ENCODE measurements around the gene ANXA9. TPM values are rescaled to one million over a fixed set of nuclear protein-coding genes. Genes with fewer than 3 reads are reported as not detected.

ANXA9 gene
- polyA plus RNA-seq, 1 donor (not counting 4 experiments of a cell fraction or from before 2014, with no cell fraction given): 0.76 TPM

GRCh38 chr1:151008244-151009205, 26.4 kb downstream of the ANXA9 start, which contains the start of gene PRUNE1:
Gene PRUNE1 (plus strand): TSS chr1:151008449. CDS start chr1:151008633, 184 bp downstream.
- peak; percentile 29 for FAIRE-seq

GRCh38 chr1:151009206-151009587, 27.1 kb downstream of the ANXA9 start:
- TF ChIP-seq CTCF (optimal IDR thresholded peaks at IDR 0.05 in 1 of 3, IDR thresholded peaks at IDR 0.05 in 1 of 3, conservative IDR thresholded peaks at IDR 0.05 in 1 of 3; ENCODE audit: extremely low read depth in 1 of 3, insufficient read depth in 2 of 3, low read length in 3 of 3): no peak
- no peak for TF ChIP-seq EZH2 (IDR thresholded peaks at IDR 0.05; ENCODE audit: low read length)
- Histone ChIP-seq H3K79me2 (ENCODE audit: control insufficient read depth, insufficient read depth, low read length) (no peaks in the 10 kb centered on the region), H3K36me3 (ENCODE audit: control insufficient read depth in 2 of 2, extremely low read depth in 1 of 2, insufficient read depth in 2 of 2, low read length in 2 of 2) (peaks cover 0 to 4% of the 10 kb centered on the region in 2 experiments), H3K4me1 (ENCODE audit: control insufficient read depth, extremely low read depth, insufficient read depth, low read length) (peaks cover 41% of the 10 kb centered on the region), H3K9me1 (ENCODE audit: control insufficient read depth, extremely low read depth, insufficient read depth, low read length) (peaks cover 2% of the 10 kb centered on the region), H3K27ac (ENCODE audit: control insufficient read depth, insufficient read depth, low read length) (peak overlapping the region; percentile 65), H3K27me3 (ENCODE audit: control insufficient read depth, extremely low read depth, insufficient read depth, low read length) (no peaks in the 10 kb centered on the region), H3K4me3 (ENCODE audit: control insufficient read depth in 2 of 3, extremely low read depth in 1 of 3, insufficient read depth in 2 of 3, low read depth in 1 of 3, low read length in 3 of 3) (peak overlapping the region; percentile 76 to 87 (median 83)), H3K4me2 (ENCODE audit: control insufficient read depth, extremely low read depth, insufficient read depth, low read depth, low read length) (peak overlapping the region; percentile 91), H3K9me3 (ENCODE audit: control insufficient read depth, low read depth, low read length) (no peaks in the 10 kb centered on the region), H4K20me1 (ENCODE audit: control insufficient read depth, extremely low read depth, insufficient read depth, low read length) (no peaks in the 10 kb centered on the region), H2AFZ (ENCODE audit: control insufficient read depth, low read length) (peak overlapping the region; percentile 92), H3K9ac (ENCODE audit: control insufficient read depth, extremely low read depth, insufficient read depth, low read length) (peak overlapping the region; percentile 84)
- FAIRE-seq (no peak), DNase-seq (ENCODE audit: low read depth, low spot score) (no peak)
- dilution Hi-C loops (cut with MboI; ENCODE audit: extremely low pct_ligation_motif_present, low sequenced_read_pairs): no loop called here

More at GRCh38 chr1:151008244-151009205, 26.4 kb downstream of the ANXA9 start, which contains the start of gene PRUNE1:
- peak within 1 kb of the TSS; percentile 65 for H3K27ac ChIP-seq (ENCODE audit: control insufficient read depth, insufficient read depth, low read length)
- H3K4me3 ChIP-seq (ENCODE audit: control insufficient read depth in 2 of 3, extremely low read depth in 1 of 3, insufficient read depth in 2 of 3, low read depth in 1 of 3, low read length in 3 of 3): peak within 1 kb of the TSS; percentile 76 to 87 (median 83)
- no peaks in the 10 kb centered on the region for H3K9me3 ChIP-seq (ENCODE audit: control insufficient read depth, low read depth, low read length)
- no peaks in the 10 kb centered on the region for H4K20me1 ChIP-seq (ENCODE audit: control insufficient read depth, extremely low read depth, insufficient read depth, low read length)
- peak within 1 kb of the TSS; percentile 92 for H2AFZ ChIP-seq (ENCODE audit: control insufficient read depth, low read length)
- no peak for TF ChIP-seq CTCF (optimal IDR thresholded peaks at IDR 0.05 in 1 of 3, IDR thresholded peaks at IDR 0.05 in 1 of 3, conservative IDR thresholded peaks at IDR 0.05 in 1 of 3; ENCODE audit: extremely low read depth in 1 of 3, insufficient read depth in 2 of 3, low read length in 3 of 3)
- no peak for TF ChIP-seq EZH2 (IDR thresholded peaks at IDR 0.05; ENCODE audit: low read length)
- H3K9me1 ChIP-seq (ENCODE audit: control insufficient read depth, extremely low read depth, insufficient read depth, low read length): peaks cover 2% of the 10 kb centered on the region
- H3K4me2 ChIP-seq (ENCODE audit: control insufficient read depth, extremely low read depth, insufficient read depth, low read depth, low read length): peak within 1 kb of the TSS; percentile 91
- DNase-seq (ENCODE audit: low read depth, low spot score): peak; percentile 76
- peaks cover 43% of the 10 kb centered on the region for H3K4me1 ChIP-seq (ENCODE audit: control insufficient read depth, extremely low read depth, insufficient read depth, low read length)
- H3K27me3 ChIP-seq (ENCODE audit: control insufficient read depth, extremely low read depth, insufficient read depth, low read length): no peaks in the 10 kb centered on the region
- dilution Hi-C loops (cut with MboI; ENCODE audit: extremely low pct_ligation_motif_present, low sequenced_read_pairs): no loop called here
- H3K79me2 ChIP-seq (ENCODE audit: control insufficient read depth, insufficient read depth, low read length): no peaks in the 10 kb centered on the region
- peak within 1 kb of the TSS; percentile 84 for H3K9ac ChIP-seq (ENCODE audit: control insufficient read depth, extremely low read depth, insufficient read depth, low read length)
- H3K36me3 ChIP-seq (ENCODE audit: control insufficient read depth in 2 of 2, extremely low read depth in 1 of 2, insufficient read depth in 2 of 2, low read length in 2 of 2): peaks cover 0 to 4% of the 10 kb centered on the region in 2 experiments

Data from keratinocyte (primary cell).